Neuronal stem cell (in vitro differentiated cells): ENCODE data around the gene CHEK2.
A peak's percentile ranks its signal among the peaks of the same experiment; 100 is the strongest.
"Not testable (repeated sequence)": the region's sequence is repeated elsewhere in the genome, so short reads cannot be mapped to it uniquely, and the experiment has no call there.

Source experiments
- DNase-seq: peaks from one replicate; pipeline ENCODE4 v3.0.0-alpha.2; 2013; ENCODE audit warnings: low spot score
- H2AFZ ChIP-seq: one replicate; pipeline ENCODE4 v1.6.1; 2013; ENCODE audit warnings: mild to moderate bottlenecking, low read length, inconsistent platforms
- H2AK5ac ChIP-seq: 2 replicates; pipeline ENCODE4 v1.6.1; 2013; ENCODE audit warnings: low read depth, mild to moderate bottlenecking, inconsistent platforms, low read length, moderate library complexity, mixed read lengths
- H2BK120ac ChIP-seq: 2 replicates; pipeline ENCODE4 v1.6.1; 2013; ENCODE audit warnings: low read depth, mild to moderate bottlenecking, inconsistent platforms, low read length, moderate library complexity, mixed read lengths
- H2BK12ac ChIP-seq: one replicate; pipeline ENCODE4 v1.6.1; 2013; ENCODE audit warnings: low read length, inconsistent platforms
- H2BK15ac ChIP-seq: 2 replicates; pipeline ENCODE4 v1.6.1; 2013; ENCODE audit warnings: mild to moderate bottlenecking, low read length, inconsistent platforms, mixed read lengths
- H2BK5ac ChIP-seq: one replicate; pipeline ENCODE4 v1.6.1; 2013; ENCODE audit warnings: inconsistent platforms, mild to moderate bottlenecking, low read length, moderate library complexity
- H3K14ac ChIP-seq: one replicate; pipeline ENCODE4 v1.6.1; 2013; ENCODE audit warnings: low read length, inconsistent platforms
- H3K18ac ChIP-seq: 2 replicates; pipeline ENCODE4 v1.6.1; 2013; ENCODE audit warnings: low read length, inconsistent platforms
- H3K23ac ChIP-seq: 2 replicates; pipeline ENCODE4 v1.6.1; 2013; ENCODE audit warnings: low read depth, mild to moderate bottlenecking, mixed read lengths, low read length, inconsistent platforms; ENCODE audit not compliant: poor library complexity
- H3K27ac ChIP-seq: replicated peaks from 3 replicates; pipeline ENCODE4 v1.5.1; 2013; ENCODE audit warnings: low read length, inconsistent platforms
- H3K27me3 ChIP-seq, 3 experiments: 2 replicates each; pipeline ENCODE4 v1.6.1; 2013; ENCODE audit warnings: low read length in 3 of 3, mild to moderate bottlenecking in 2 of 3, inconsistent platforms in 1 of 3, low read depth in 1 of 3, mixed read lengths in 1 of 3, moderate library complexity in 1 of 3; ENCODE audit not compliant: control insufficient read depth in 3 of 3, insufficient read depth in 3 of 3
- H3K36me3 ChIP-seq, 2 donors: replicated peaks in 1 of 2; 2 replicates each; pipeline ENCODE4 v1.6.1; 2013; ENCODE audit warnings: low read length in 2 of 2; ENCODE audit not compliant: control insufficient read depth in 2 of 2, insufficient read depth in 2 of 2
- H3K4ac ChIP-seq: 2 replicates; pipeline ENCODE4 v1.6.1; 2013; ENCODE audit warnings: inconsistent platforms, mild to moderate bottlenecking, low read length, moderate library complexity
- H3K4me1 ChIP-seq, 2 donors: 1 replicate in 1 of 2; 2 replicates in 1 of 2; pipeline ENCODE4 v1.6.1; 2013; ENCODE audit warnings: low read length in 2 of 2, low read depth in 1 of 2; ENCODE audit not compliant: control insufficient read depth in 2 of 2, insufficient read depth in 1 of 2
- H3K4me2 ChIP-seq: one replicate; pipeline ENCODE4 v1.6.1; 2013; ENCODE audit warnings: mild to moderate bottlenecking, low read length, inconsistent platforms; ENCODE audit not compliant: insufficient read depth, poor library complexity, severe bottlenecking
- H3K4me3 ChIP-seq, 2 donors: 2 replicates each; pipeline ENCODE4 v1.5.1; 2013; ENCODE audit warnings: low read length in 2 of 2, mild to moderate bottlenecking in 2 of 2, inconsistent platforms in 1 of 2, moderate library complexity in 1 of 2
- H3K79me1 ChIP-seq: one replicate; pipeline ENCODE4 v1.6.1; 2013; ENCODE audit warnings: low read depth, mild to moderate bottlenecking, inconsistent platforms, low read length, moderate library complexity
- H3K9ac ChIP-seq: one replicate; pipeline ENCODE4 v1.6.1; 2013; ENCODE audit warnings: mild to moderate bottlenecking, low read depth, low read length, inconsistent platforms; ENCODE audit not compliant: poor library complexity
- H3K9me3 ChIP-seq, 2 donors: replicated peaks in 1 of 2; 2 replicates each; pipeline versions ENCODE3 to v1.6.1; 2013; ENCODE audit warnings: low read length in 2 of 2, mild to moderate bottlenecking in 2 of 2, inconsistent platforms in 1 of 2, low read depth in 1 of 2, mixed read lengths in 1 of 2, moderate library complexity in 1 of 2; ENCODE audit not compliant: control insufficient read depth in 2 of 2, insufficient read depth in 1 of 2
- H4K8ac ChIP-seq: one replicate; pipeline ENCODE4 v1.6.1; 2013; ENCODE audit warnings: low read depth, mild to moderate bottlenecking, inconsistent platforms, low read length, moderate library complexity
- H4K91ac ChIP-seq: one replicate; pipeline ENCODE4 v1.6.1; 2013; ENCODE audit warnings: low read length, low read depth, mild to moderate bottlenecking, inconsistent platforms; ENCODE audit not compliant: poor library complexity
- WGBS, 2 donors: extraction: QIAGEN DNeasy Blood & Tissue Kit; methylation state at CpG; one replicate each; pipeline ENCODE4 v1.1.7; 2013; ENCODE audit warnings: missing lambda C conversion rate in 2 of 2, mixed read lengths in 1 of 2; ENCODE audit not compliant: insufficient read length in 2 of 2, insufficient replicate concordance in 1 of 2; ENCODE audit errors: extremely low coverage in 2 of 2; 5-methylcytosine and 5-hydroxymethylcytosine counted together

Gene CHEK2

GRCh38 chr22:28743852-28744251 is 2.2 kb upstream of the CHEK2 start:
- no peak overlapping the region for H3K14ac ChIP-seq
- H3K4me3 ChIP-seq = no peak overlapping the region
- no peak overlapping the region for H3K23ac ChIP-seq
- H3K9me3 ChIP-seq = no peaks in the 10 kb centered on the region
- no peak for DNase-seq
- no peak overlapping the region for H2BK15ac ChIP-seq
- H2AK5ac ChIP-seq = no peak overlapping the region
- WGBS, 2 donors = no CpG with 5 or more reads among the region's 3 CpGs
- peaks cover 0 to 9% of the 10 kb centered on the region in 2 donors for H3K4me1 ChIP-seq
- H3K27me3 ChIP-seq = no peaks in the 10 kb centered on the region
- H3K18ac ChIP-seq = no peak overlapping the region
- peaks cover 20 to 52% of the 10 kb centered on the region in 2 donors for H3K36me3 ChIP-seq
- no peak overlapping the region for H2AFZ ChIP-seq
- H2BK5ac ChIP-seq = no peak overlapping the region
- no peak overlapping the region for H3K4ac ChIP-seq
- H4K8ac ChIP-seq = no peak overlapping the region
- H2BK12ac ChIP-seq = no peak overlapping the region
- H3K27ac ChIP-seq = no peak overlapping the region
- H4K91ac ChIP-seq = no peak overlapping the region
- H3K9ac ChIP-seq = no peak overlapping the region
- H3K4me2 ChIP-seq = no peak overlapping the region
- no peak overlapping the region for H2BK120ac ChIP-seq
- no peaks in the 10 kb centered on the region for H3K79me1 ChIP-seq

DNA sequence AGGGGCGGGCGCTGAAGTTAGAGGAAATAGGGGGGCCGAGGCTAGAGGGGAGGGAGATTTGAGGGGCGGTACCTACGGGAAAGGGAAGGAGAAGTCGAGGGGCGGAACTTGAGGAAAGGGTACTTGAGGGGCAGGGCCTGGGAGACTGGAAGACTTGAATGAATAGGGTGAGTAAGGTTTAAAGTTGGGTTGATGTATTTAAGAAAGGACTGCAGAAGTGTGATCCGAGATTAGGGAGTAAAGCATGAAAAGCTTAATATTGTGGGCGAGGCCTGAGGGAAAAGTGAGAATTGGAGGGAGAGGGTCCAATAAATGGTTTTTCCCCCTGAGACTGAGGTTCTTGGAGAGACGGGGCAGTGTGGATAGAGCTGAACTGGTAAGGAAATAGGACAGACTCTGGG is 942 bp upstream of the CHEK2 start:
- Histone ChIP-seq H3K36me3 (peaks cover 16 to 50% of the 10 kb centered on the region in 2 donors), H3K9me3 (no peaks in the 10 kb centered on the region), H3K18ac (no peak overlapping the region), H3K4me2 (peak overlapping the region; percentile 61), H2BK5ac (no peak overlapping the region), H4K8ac (no peak overlapping the region), H3K23ac (no peak overlapping the region), H3K14ac (no peak overlapping the region), H3K4me3 (peak overlapping the region; percentile 88 to 92), H2BK15ac (no peak overlapping the region), H4K91ac (no peak overlapping the region), H2BK12ac (no peak overlapping the region), H2AFZ (peak overlapping the region; percentile 95), H3K4me1 (peaks cover 0 to 9% of the 10 kb centered on the region in 2 donors), H2AK5ac (no peak overlapping the region), H2BK120ac (no peak overlapping the region), H3K4ac (no peak overlapping the region), H3K27ac (peak overlapping the region; percentile 82), H3K79me1 (no peaks in the 10 kb centered on the region), H3K27me3 (no peaks in the 10 kb centered on the region), H3K9ac (no peak overlapping the region)
- 100% methylated on average over 1 of the region's 10 CpGs; no CpG with 5 or more reads in 1 of the 2 donors for WGBS, 2 donors
- DNase-seq = peak; percentile 91

- no CpG with 5 or more reads among the region's 18 CpGs for WGBS, 2 donors
- H2BK12ac ChIP-seq = no peak overlapping the region
- no peak overlapping the region for H3K27ac ChIP-seq
- H3K23ac ChIP-seq = no peak overlapping the region
- peak overlapping the region; percentile 78 to 92 for H3K4me3 ChIP-seq
- no peak overlapping the region for H2AK5ac ChIP-seq
- H3K27me3 ChIP-seq = no peaks in the 10 kb centered on the region
- H3K4me2 ChIP-seq = peak overlapping the region; percentile 63
- H2BK5ac ChIP-seq = no peak overlapping the region
- no peak overlapping the region for H4K91ac ChIP-seq
- H3K79me1 ChIP-seq = no peaks in the 10 kb centered on the region
- no peak overlapping the region for H3K14ac ChIP-seq
- peaks cover 11 to 45% of the 10 kb centered on the region in 2 donors for H3K36me3 ChIP-seq
- H3K9ac ChIP-seq = no peak overlapping the region
- H3K4me1 ChIP-seq = peaks cover under 1 to 9% of the 10 kb centered on the region in 2 donors
- no peaks in the 10 kb centered on the region for H3K9me3 ChIP-seq
- H2BK15ac ChIP-seq = no peak overlapping the region
- H2BK120ac ChIP-seq = no peak overlapping the region
- H2AFZ ChIP-seq = peak overlapping the region; percentile 63
- no peak overlapping the region for H4K8ac ChIP-seq
- no peak overlapping the region for H3K4ac ChIP-seq
- no peak overlapping the region for H3K18ac ChIP-seq
- DNase-seq = no peak
Observed at GRCh38 chr22:28741200-28741784, 328 bp downstream of the CHEK2 start.

DNA sequence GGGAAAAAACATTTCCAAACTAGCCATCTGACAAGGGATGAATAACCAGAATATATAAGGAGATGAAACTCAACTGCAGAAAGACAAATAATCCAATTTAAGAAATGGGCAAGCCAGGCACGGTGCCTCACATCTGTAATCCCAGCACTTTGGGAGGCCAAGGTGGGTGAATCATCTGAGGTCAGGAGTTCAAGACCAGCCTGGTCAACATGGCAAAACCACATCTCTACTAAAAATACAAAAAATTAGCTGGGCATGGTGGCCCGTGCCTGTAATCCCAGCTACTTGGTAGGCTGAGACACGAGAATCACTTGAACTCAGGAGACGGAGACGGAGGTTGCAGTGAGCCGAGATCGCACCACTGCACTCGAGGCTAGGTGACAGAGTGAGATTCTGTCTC is 2.7 kb downstream of the CHEK2 start:
- H3K18ac ChIP-seq, H3K9ac ChIP-seq, H2BK5ac ChIP-seq, H3K4me2 ChIP-seq, H2BK12ac ChIP-seq, H3K4me3 ChIP-seq, H3K4me1 ChIP-seq, H3K9me3 ChIP-seq, H3K27ac ChIP-seq, H2BK120ac ChIP-seq, H4K91ac ChIP-seq, H2BK15ac ChIP-seq, H3K4ac ChIP-seq, H2AFZ ChIP-seq, H3K79me1 ChIP-seq, H3K14ac ChIP-seq, H2AK5ac ChIP-seq, H4K8ac ChIP-seq, H3K23ac ChIP-seq, H3K27me3 ChIP-seq, DNase-seq: not testable (repeated sequence)
- peaks cover 7 to 34% of the 10 kb centered on the region in 2 donors for H3K36me3 ChIP-seq
- no CpG with 5 or more reads among the region's 8 CpGs for WGBS, 2 donors
